ENCODE results near the gene MSH5. TPM values are rescaled to one million over a fixed set of nuclear protein-coding genes. Genes with fewer than 3 reads are reported as not detected.

Gene MSH5
- total and polyA plus RNA-seq, 2 of the 13 experiments (the other 11 are each of a cell fraction or from before 2014, with no cell fraction given): 10.2 to 38.7 TPM

- FAIRE-seq (no peak), ATAC-seq (no peak; the same call in 2 of the 3 replicates), DNase-seq (ENCODE audit: low spot score) (no peak)
- H3K79me2 ChIP-seq (ENCODE audit: insufficient read depth, low read length): no peaks in the 10 kb centered on the region
- H3K36me3 ChIP-seq (replicated peaks in 1 of 2; ENCODE audit: control insufficient read depth in 1 of 2, insufficient read depth in 2 of 2, low read length in 2 of 2): peaks cover 60 to 73% of the 10 kb centered on the region in 2 experiments
- ChIA-PET CTCF (ENCODE audit: low intra/inter-chr PET ratio, low total read pairs) (interaction anchor here (0.5 to 1.2 kb wide), 2 partner anchors 10 kb away, joined by 3 to 5 read pairs; partner anchors contain the start of gene LY6G5C), POLR2A (interaction anchor here (0.5 to 4.9 kb wide), 4 partner anchors 12 to 77 kb away, joined by 3 to 22 read pairs (median 4); partner anchors contain the start of gene ABHD16A)
- peaks cover 12% of the 10 kb centered on the region; the same call in 1 of the 2 replicates for H3K4me1 ChIP-seq (ENCODE audit: insufficient read depth, low read length)
- WGBS (ENCODE audit: low lambda C conversion rate): 86% methylated on average over 10 of the region's 10 CpGs
- no TSS peak for BruUV-seq (replicated peaks)
- H3K4me2 ChIP-seq (ENCODE audit: low read depth, low read length): no peak overlapping the region
- no peak overlapping the region for H2AFZ ChIP-seq (ENCODE audit: low read length)
- H3K9ac ChIP-seq (ENCODE audit: insufficient read depth, low read depth, low read length): no peak overlapping the region
- no peaks in the 10 kb centered on the region for H3K27me3 ChIP-seq (ENCODE audit: control insufficient read depth in 1 of 2, insufficient read depth in 2 of 2, low read length in 2 of 2)
- intact Hi-C loops (cut with micrococcal nuclease; ENCODE audit: unreplicated experiment) (no loop called here), in situ Hi-C loops (cut with HindIII; ENCODE audit: extremely low pct_ligation_motif_present, low pct_unique_long_range_greater_than_20kb) (no loop called here)
- H3K9me3 ChIP-seq (ENCODE audit: low read length): no peaks in the 10 kb centered on the region
- peak; percentile 37 for TF ChIP-seq XRCC5 (optimal IDR thresholded peaks at IDR 0.05; ENCODE audit: low read length)
- TF ChIP-seq, protein P1, sequence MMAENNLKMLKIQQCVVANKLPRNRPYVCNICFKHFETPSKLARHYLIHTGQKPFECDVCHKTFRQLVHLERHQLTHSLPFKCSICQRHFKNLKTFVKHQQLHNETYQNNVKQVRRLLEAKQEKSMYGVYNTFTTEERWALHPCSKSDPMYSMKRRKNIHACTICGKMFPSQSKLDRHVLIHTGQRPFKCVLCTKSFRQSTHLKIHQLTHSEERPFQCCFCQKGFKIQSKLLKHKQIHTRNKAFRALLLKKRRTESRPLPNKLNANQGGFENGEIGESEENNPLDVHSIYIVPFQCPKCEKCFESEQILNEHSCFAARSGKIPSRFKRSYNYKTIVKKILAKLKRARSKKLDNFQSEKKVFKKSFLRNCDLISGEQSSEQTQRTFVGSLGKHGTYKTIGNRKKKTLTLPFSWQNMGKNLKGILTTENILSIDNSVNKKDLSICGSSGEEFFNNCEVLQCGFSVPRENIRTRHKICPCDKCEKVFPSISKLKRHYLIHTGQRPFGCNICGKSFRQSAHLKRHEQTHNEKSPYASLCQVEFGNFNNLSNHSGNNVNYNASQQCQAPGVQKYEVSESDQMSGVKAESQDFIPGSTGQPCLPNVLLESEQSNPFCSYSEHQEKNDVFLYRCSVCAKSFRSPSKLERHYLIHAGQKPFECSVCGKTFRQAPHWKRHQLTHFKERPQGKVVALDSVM (CRISPR knock-in tag; IDR thresholded peaks at IDR 0.05): 0 out of 2 replicates have a peak, but pooled peaks have one; percentile 20
- peak; percentile 34; the same call in 1 of the 2 replicates for TF ChIP-seq FOSL2 (CRISPR knock-in tag; IDR thresholded peaks at IDR 0.05)
- no peak for TF ChIP-seq AKNA (CRISPR knock-in tag; IDR thresholded peaks at IDR 0.05; ENCODE audit: borderline replicate concordance)
- no peak overlapping the region for H3K27ac ChIP-seq (ENCODE audit: extremely low read length, insufficient read depth, low read length)
- no peaks in the 10 kb centered on the region for H4K20me1 ChIP-seq (ENCODE audit: insufficient read depth, low read length)
- no peak overlapping the region for H3K4me3 ChIP-seq (replicated peaks in 1 of 3; ENCODE audit: insufficient read depth in 1 of 3, low read depth in 2 of 3, low read length in 3 of 3)
Observed at GRCh38 chr6:31690231-31691077, 49.4 kb upstream of the MSH5 start.

Data from HepG2 (cell line).